CMK (cell line): ENCODE results near the gene IRF1.

Experiments
- DNase-seq: peaks from one replicate; pipeline ENCODE4 v3.0.0-alpha.2; 2010; ENCODE audit warnings: low read depth

IRF1 gene

DNA sequence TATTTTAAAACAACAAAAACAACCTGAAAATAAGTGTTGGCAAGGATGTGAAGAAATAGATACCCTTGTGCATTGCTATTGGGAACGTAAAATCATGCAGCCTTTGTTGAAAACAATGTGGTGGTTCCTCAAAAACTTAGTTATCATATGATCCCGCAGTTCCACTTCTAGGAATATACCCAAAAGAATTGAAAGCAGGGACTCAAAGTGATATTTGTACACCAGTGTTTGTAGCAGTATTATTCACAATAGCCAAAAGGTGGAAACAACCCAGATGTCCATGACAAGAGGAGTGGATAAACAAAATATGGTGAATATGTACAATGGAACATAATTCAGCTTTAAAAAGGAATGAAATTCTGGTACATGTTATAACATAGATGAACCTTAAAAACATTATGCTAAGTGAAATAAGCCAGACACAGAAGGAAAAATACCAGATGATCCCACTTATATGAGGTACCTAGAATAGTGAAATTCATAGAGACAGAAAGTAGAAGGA, 29.0 kb downstream of the IRF1 start:
- no peak for DNase-seq

DNA sequence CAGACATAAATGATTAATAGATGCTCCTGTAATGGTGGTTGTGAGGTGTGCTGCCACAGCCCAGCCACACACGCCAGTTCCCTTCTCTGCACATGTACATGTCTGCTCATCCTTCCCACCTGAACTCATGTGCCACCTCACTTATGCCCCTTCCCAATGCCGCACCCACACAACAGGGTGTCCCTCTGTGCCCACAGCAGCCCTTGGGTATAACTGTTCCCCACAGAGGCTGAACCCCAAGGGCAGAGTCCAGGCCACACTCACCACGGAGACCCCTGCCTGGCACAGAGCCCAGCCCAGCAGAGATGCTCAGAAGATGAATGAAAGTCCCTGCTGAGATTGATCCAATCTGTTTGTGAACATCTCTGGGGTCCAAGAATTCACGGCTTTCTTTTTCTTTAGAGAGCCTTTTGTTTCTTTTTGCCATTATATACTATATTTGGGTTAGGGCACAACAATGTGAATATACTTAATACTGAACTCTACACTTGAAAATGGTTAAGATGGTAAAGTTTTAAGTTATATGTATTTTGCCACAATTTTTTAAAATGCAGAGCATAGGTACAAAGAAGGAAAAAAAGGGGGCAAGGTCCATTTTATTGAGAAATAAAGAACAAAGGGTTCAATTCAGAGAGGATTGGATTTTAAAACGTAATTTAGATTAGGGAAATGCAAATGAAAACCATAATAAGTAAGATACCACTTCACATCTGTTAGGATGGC, 29.6 kb downstream of the IRF1 start:
- no peak for DNase-seq

- no peak for DNase-seq
These were observed 30.4 kb downstream of the IRF1 start for GRCh38 chr5:132459983-132460838.

- peak; percentile 38 for DNase-seq
These were observed 31.3 kb downstream of the IRF1 start for GRCh38 chr5:132459031-132459982.

DNA sequence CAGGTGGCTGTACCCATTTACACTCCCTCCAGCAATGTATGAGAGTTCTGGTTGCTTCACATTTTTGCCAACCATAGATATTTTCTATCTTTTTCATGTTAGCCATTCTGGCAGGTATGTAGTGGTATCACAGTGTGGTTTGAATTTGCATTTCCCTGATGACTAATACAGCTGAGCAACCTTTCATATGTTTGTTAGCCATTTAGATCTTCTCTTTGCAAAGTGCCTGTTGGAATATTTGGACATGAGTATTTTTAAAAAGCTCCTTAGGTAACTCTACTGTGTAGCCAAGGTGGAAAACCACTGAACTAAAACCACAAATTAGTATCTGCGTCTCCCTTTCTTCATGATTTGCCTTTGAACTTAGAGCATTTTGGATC, 31.9 kb downstream of the IRF1 start:
- DNase-seq, result no peak

DNA sequence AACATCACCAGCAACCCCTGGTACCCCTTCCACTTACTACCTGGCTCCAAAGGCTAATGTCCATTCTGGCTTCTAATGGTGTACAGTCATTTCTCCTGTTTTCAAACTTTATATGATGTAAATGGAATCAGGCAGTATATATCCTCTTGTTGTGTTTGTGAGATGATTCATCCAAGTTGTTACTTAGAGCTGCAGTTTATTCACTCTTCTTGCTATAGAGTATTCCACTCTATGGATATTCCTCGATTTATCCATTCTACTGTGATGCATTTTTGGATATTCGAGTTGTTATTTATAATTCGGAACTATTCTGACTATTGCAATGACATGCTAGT, 32.4 kb downstream of the IRF1 start:
- DNase-seq, result no peak

- DNase-seq, result no peak
These were observed 33.0 kb downstream of the IRF1 start for GRCh38 chr5:132457371-132458225.

DNA sequence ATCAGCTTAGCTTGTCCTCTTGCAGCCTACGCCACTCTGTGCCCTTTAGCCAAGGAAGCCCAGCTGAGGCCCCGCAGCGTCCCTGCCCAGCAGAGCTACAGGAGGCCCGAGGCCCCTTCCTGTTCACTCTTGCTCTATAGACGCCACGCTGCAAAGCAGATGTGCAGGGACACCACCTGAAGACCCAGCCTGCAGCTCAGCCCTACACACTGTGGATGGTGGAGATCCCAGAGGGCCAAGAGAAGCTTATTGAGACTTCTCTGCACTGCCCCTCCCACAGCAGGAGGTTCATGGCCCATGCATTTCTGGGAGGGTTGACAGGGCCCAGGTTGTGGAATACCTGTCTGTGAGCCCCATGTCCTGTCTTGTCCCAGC, 33.6 kb downstream of the IRF1 start:
- DNase-seq, result no peak

DNA sequence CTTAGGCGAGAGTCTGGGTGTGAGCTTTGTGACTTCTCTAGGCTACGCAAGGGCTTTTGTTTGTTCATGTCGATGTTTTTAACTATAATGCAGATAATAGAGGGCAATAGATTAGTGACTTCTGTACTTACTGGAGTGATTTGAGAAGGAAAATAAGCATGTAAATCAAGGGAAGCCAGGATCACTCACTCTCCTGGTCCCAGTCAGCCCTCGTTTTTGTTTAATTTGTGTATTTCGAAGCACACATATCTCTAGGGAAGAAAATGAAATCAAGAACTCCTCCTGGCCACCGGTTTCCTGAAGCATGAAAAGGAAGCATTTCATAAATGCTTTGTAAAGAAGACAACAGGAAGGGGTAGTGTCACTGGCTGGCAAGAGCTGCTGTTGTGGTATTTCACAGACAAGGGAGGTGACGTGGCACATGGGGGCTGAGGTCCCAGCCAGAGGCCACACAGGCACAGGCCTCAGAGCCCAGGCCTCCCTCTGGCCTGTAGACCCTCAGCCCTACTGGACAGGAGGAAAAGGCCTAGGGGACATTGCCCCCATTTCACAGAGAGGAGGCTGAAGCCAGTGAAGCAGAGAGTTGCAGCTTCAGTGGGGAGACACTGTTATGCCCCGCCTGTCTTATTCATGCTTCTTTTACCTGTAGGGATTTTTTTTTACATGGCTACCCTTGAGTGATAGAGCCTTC, 34.1 kb downstream of the IRF1 start:
- DNase-seq, result no peak

DNA sequence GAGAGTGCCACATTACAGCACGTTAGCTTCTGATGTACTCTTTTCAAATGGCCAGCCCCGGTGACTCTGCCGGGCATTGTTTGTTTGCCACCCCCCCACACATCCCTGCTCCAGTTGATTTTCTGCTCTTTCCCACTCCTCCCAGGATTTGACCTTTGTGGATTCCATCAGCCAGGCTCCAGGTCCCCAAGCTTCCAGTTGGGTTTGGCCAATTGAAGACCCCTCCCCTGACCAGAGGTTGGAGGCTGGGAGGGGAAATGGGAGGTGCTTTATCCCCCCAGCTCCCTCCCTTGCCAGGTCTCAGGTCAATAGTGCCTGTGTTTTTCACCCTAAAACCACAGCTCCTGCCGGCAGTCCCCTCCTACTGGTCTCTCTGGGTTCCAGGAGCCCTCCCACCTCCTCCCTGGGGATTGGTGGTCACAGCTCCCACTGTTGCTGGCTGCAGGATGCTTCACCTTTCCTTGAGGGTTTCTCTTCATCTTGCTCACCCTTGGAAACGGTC, 34.9 kb downstream of the IRF1 start:
- no peak for DNase-seq

- DNase-seq, result no peak
These were observed 36.2 kb downstream of the IRF1 start for GRCh38 chr5:132454361-132454760.

DNA sequence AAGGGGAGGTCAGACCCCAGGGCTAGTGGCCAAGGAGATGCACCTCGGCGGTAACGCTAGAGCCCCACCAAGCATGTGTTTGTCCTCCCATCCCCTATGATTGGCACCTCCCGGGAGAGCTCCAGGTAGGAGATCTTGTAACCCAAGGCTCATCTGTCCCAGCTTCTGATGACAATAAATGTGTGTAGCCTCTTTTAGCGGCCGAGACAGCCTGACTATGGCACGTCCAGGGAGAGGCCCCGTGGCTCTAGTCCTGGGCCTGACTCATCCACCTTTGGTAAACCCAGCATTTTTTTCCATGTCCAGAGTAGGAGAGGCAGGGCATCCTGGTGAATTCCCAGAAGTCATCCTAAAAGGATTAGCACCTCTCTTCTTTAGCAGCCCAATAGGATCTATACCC, 39.2 kb downstream of the IRF1 start:
- DNase-seq, result no peak

DNA sequence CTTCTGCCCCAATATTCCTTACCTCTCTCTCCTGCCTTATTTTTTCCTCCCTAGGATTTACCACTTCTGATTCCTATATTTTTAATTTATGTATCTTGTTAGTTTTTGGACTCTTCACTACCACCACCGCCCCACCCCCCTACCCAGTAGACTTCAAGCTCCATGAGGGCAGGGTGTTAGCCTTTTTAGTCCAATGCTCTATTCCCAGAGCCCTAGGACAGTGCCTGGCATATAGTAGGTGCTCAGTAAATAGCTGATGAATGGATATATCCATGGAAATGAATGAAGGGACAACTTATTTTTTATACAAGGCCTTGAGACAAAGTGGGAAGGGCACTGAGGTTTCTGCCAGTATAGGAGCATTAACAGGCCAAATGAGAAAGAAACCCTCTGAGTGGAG, 41.5 kb downstream of the IRF1 start:
- no peak for DNase-seq

GRCh38 chr5:132447196-132447595, 43.4 kb downstream of the IRF1 start:
- DNase-seq, result no peak

GRCh38 chr5:132446621-132447020, 44.0 kb downstream of the IRF1 start:
- DNase-seq, result no peak

DNA sequence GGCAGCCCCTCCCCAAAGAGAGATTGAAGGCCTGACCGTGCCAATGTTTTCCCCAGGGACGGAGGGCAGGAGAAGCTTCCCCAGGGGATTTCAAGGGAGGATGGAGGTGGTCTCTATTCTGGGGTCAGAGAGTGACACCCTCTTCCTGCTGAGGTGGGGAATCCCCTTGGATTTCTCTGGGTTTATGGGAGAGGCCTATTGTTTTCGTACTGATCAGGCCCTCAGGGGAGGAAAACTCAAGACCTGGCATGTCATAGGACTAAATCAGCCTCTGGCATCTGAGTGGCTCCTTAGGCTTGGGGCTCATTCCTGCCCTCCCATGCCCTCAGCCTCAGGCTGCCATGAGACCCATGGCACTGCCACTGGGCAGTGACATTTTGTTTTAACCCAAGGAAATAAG, 44.6 kb downstream of the IRF1 start:
- no peak for DNase-seq

- DNase-seq, result no peak
These were observed 45.0 kb downstream of the IRF1 start for GRCh38 chr5:132445640-132445923.

DNA sequence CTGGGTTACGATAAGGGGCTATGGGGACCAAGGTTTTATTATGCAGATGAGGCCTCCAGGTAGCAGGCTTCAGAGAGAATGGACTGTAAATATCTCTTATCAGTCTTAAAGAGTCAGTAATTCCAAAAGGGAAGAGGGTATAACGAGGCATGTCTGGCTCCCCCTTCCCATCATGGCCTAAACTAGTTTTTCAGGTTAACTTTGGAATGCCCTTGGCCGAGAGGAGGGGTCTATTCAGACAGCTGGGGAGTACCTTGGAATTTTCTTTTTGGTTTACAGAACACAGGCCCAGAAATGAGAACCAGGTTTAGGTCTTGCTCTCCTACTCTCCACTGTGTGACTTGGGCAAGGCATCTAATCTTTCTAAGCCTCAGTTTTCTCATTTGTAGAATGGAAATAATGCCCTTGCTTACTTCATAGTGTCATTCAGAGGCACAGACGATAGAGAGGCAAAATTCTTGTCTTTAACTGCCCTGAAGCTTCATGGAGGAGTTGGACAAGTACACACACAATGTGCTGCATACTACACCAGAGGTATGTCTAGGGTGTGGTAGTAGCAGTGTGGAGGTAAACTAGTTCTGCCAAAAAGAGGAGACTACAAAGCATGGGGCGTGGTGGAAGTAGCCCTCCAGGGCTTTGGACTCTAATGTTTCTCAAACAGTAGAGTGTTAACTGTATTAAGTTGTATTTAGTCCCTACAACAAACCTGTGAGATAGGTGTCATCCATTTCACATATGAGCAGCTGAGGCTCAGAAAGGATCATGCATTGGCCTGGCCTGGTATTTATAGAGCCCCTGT, 45.5 kb downstream of the IRF1 start:
- DNase-seq, result no peak

- DNase-seq, result no peak
These were observed 46.5 kb downstream of the IRF1 start for GRCh38 chr5:132444061-132444460.

DNA sequence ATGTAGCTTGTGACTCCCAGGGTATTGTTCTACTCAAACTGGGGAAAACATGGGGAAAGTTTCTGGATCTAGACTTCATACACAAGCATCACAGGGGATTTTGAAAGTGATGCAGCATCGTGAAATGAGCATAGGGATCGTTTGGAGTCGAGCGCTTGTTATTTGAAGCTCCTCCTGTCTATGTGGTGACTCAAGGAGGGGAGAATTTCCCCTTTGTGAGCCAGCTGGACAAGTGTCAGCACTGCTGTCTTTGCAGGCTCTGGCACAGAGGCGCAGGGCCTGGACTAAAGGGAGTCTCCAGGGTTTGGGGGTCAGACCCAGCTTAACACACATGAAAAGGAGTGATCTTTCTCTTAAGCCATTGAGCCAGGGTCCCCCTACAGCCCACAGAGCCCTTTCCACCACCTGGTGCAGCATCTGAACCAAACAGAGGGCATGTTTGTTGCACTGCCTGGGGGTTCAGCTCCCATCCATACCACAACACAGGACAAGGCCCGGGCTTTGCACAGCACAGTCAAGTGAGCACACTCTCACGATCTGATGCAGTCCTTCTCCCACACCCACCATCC, 51.0 kb downstream of the IRF1 start:
- DNase-seq, result no peak
